PC-3 (cell line): ENCODE data around the gene MVB12B.

Experiments
- CTCF ChIP-seq: fragments of 300-600 bp; sonication (generic); conservative IDR thresholded peaks from 2 replicates; pipeline ENCODE4 v1.5.1; 2017; ENCODE audit warnings: antibody characterized with exemption, low read depth, mild to moderate bottlenecking, low read length
- EZH2 ChIP-seq: fragments of 300-600 bp; sonication (generic); IDR thresholded peaks from one replicate; pipeline ENCODE4 v1.6.1; 2017; ENCODE audit warnings: antibody characterized with exemption, mild to moderate bottlenecking, low read length; ENCODE audit not compliant: unreplicated experiment
- EZH2phosphoT487 ChIP-seq: fragments of 300-600 bp; sonication (generic); IDR thresholded peaks from 2 replicates; pipeline ENCODE4 v1.6.1; 2018; ENCODE audit warnings: mild to moderate bottlenecking, antibody characterized with exemption, low read length, borderline replicate concordance

GRCh38 chr9:126283799-126284465, 42.7 kb upstream of the MVB12B start:
- no peak for TF ChIP-seq CTCF
- TF ChIP-seq EZH2phosphoT487: no peak
- TF ChIP-seq EZH2: no peak
